H1 (cell line): Measurements from ENCODE around the gene BASP1. TPM values are rescaled to one million over a fixed set of nuclear protein-coding genes. Genes with fewer than 3 reads are reported as not detected.

Source experiments
- CTCF ChIA-PET: fragments of 300-600 bp; sonication (Branson Sonifier 250); formaldehyde crosslinking; loops from one replicate; lab custom pipeline; 2021; ENCODE audit not compliant: partially characterized antibody; lab: Charles Lee
- POLR2A ChIA-PET: fragments of 300-600 bp; sonication (Branson Sonifier 250); formaldehyde crosslinking; loops from one replicate; lab custom pipeline; 2021; ENCODE audit warnings: inconsistent platforms; ENCODE audit not compliant: partially characterized antibody; lab: Charles Lee
- DNase-seq, 2 experiments: peaks; one replicate each; pipeline versions ENCODE4 v3.0.0 to v3.0.0-alpha.2; 2010 to 2022; ENCODE audit warnings: low spot score in 2 of 2, low read depth in 1 of 2, mixed read lengths in 1 of 2
- FAIRE-seq: peaks from 2 replicates; lab custom pipeline; 2011; peaks lifted over from hg19 to GRCh38; lab: Jason Lieb, UNC
- H2AFZ ChIP-seq: 2 replicates; pipeline ENCODE4 v1.8.1; 2012; ENCODE audit warnings: low read length, inconsistent platforms
- H2AK5ac ChIP-seq: 2 replicates; pipeline ENCODE4 v1.6.1; 2013; ENCODE audit warnings: low read depth, low read length
- H2BK120ac ChIP-seq: replicated peaks from 2 replicates; pipeline ENCODE3; 2013; ENCODE audit warnings: low read depth, low read length, inconsistent platforms
- H2BK12ac ChIP-seq: 2 replicates; pipeline ENCODE4 v1.6.1; 2013; ENCODE audit warnings: low read depth, low read length
- H2BK15ac ChIP-seq: 2 replicates; pipeline ENCODE4 v1.6.1; 2013; ENCODE audit warnings: low read length
- H2BK20ac ChIP-seq: 2 replicates; pipeline ENCODE4 v1.6.1; 2013; ENCODE audit warnings: low read length
- H2BK5ac ChIP-seq: 2 replicates; pipeline ENCODE4 v1.6.1; 2013; ENCODE audit warnings: low read depth, low read length
- H3K14ac ChIP-seq: 2 replicates; pipeline ENCODE4 v1.6.1; 2013; ENCODE audit warnings: inconsistent platforms; ENCODE audit not compliant: insufficient read length
- H3K18ac ChIP-seq: 2 replicates; pipeline ENCODE4 v1.6.1; 2013; ENCODE audit warnings: low read length; ENCODE audit errors: extremely low read depth
- H3K23ac ChIP-seq: 2 replicates; pipeline ENCODE4 v1.6.1; 2013; ENCODE audit warnings: inconsistent platforms; ENCODE audit not compliant: insufficient read length
- H3K23me2 ChIP-seq: 2 replicates; pipeline ENCODE4 v1.6.1; 2013; ENCODE audit warnings: low read depth, low read length
- H3K27ac ChIP-seq: 2 replicates; pipeline ENCODE4 v1.6.1; 2011; ENCODE audit warnings: low read depth, low read length, inconsistent platforms
- H3K27me3 ChIP-seq, 4 experiments: replicated peaks in 1 of 4; 1 replicate in 1 of 4; 2 replicates in 3 of 4; pipeline versions ENCODE4 v1.6.1 to v1.8.1; 2011 to 2013; ENCODE audit warnings: low read length in 3 of 4, mild to moderate bottlenecking in 3 of 4, inconsistent platforms in 2 of 4, mixed read lengths in 2 of 4, moderate library complexity in 1 of 4; ENCODE audit not compliant: control insufficient read depth in 3 of 4, insufficient read depth in 3 of 4; ENCODE audit errors: extremely low read depth in 1 of 4
- H3K36me3 ChIP-seq, 4 experiments: 2 replicates each; pipeline versions ENCODE4 v1.6.1 to v1.8.1; 2011 to 2013; ENCODE audit warnings: mild to moderate bottlenecking in 4 of 4, low read length in 3 of 4, moderate library complexity in 2 of 4, control low read depth in 1 of 4, inconsistent platforms in 1 of 4; ENCODE audit not compliant: insufficient read depth in 4 of 4, control insufficient read depth in 2 of 4
- H3K4ac ChIP-seq: replicated peaks from 2 replicates; pipeline ENCODE3; 2013; ENCODE audit warnings: low read length, low read depth, mixed read lengths, inconsistent platforms; ENCODE audit not compliant: insufficient read length
- H3K4me1 ChIP-seq, 4 experiments: replicated peaks in 1 of 4; 1 replicate in 1 of 4; 2 replicates in 3 of 4; pipeline versions ENCODE4 v1.6.1 to v1.8.1; 2011 to 2013; ENCODE audit warnings: low read length in 3 of 4, inconsistent platforms in 2 of 4, mixed read lengths in 1 of 4; ENCODE audit not compliant: insufficient read depth in 4 of 4, control insufficient read depth in 3 of 4
- H3K4me2 ChIP-seq, 2 experiments: 2 replicates each; pipeline versions ENCODE4 v1.6.1 to v1.8.1; 2011 to 2013; ENCODE audit warnings: low read depth in 2 of 2, low read length in 2 of 2, control low read depth in 1 of 2, inconsistent platforms in 1 of 2, mild to moderate bottlenecking in 1 of 2; ENCODE audit not compliant: insufficient read depth in 1 of 2
- H3K4me3 ChIP-seq, 4 experiments: fragments of 200-600, 300-600 bp in 1 of 4; sonication (generic), shearing (Covaris generic), sonication (Bioruptor Twin) in 1 of 4; 2 replicates each; pipeline versions ENCODE4 v1.5.1 to v1.8.1; 2011 to 2016; ENCODE audit warnings: low read length in 4 of 4, low read depth in 3 of 4, control low read depth in 2 of 4, inconsistent platforms in 2 of 4, mild to moderate bottlenecking in 2 of 4, mixed read lengths in 1 of 4, moderate library complexity in 1 of 4; ENCODE audit not compliant: insufficient read depth in 2 of 4; ENCODE audit errors: extremely low read depth in 1 of 4
- H3K56ac ChIP-seq: replicated peaks from 2 replicates; pipeline ENCODE3; 2013; ENCODE audit warnings: low read depth, mild to moderate bottlenecking, mixed read lengths, low read length, inconsistent platforms; ENCODE audit not compliant: insufficient read length
- H3K79me1 ChIP-seq: 2 replicates; pipeline ENCODE4 v1.6.1; 2013; ENCODE audit warnings: low read depth, low read length, control low read depth
- H3K79me2 ChIP-seq, 2 experiments: 2 replicates each; pipeline versions ENCODE4 v1.6.1 to v1.8.1; 2012 to 2013; ENCODE audit warnings: low read length in 2 of 2, mild to moderate bottlenecking in 2 of 2, inconsistent platforms in 1 of 2; ENCODE audit not compliant: insufficient read depth in 2 of 2, control insufficient read depth in 1 of 2
- H3K9ac ChIP-seq, 4 experiments: replicated peaks in 1 of 4; 1 replicate in 1 of 4; 2 replicates in 3 of 4; pipeline versions ENCODE4 v1.6.1 to v1.8.1; 2011 to 2013; ENCODE audit warnings: low read depth in 3 of 4, low read length in 3 of 4, control low read depth in 2 of 4, mild to moderate bottlenecking in 2 of 4, moderate library complexity in 2 of 4, inconsistent platforms in 1 of 4; ENCODE audit errors: extremely low read depth in 1 of 4
- H3K9me3 ChIP-seq, 2 experiments: 2 replicates each; pipeline versions ENCODE4 v1.6.1 to v1.8.1; 2012 to 2013; ENCODE audit warnings: mild to moderate bottlenecking in 2 of 2, moderate library complexity in 2 of 2, control low read depth in 1 of 2, inconsistent platforms in 1 of 2, low read depth in 1 of 2, low read length in 1 of 2, mixed read lengths in 1 of 2; ENCODE audit not compliant: insufficient read depth in 2 of 2
- H4K20me1 ChIP-seq, 2 experiments: replicated peaks in 1 of 2; 2 replicates each; pipeline versions ENCODE3 to v1.8.1; 2011 to 2013; ENCODE audit warnings: inconsistent platforms in 2 of 2, low read length in 2 of 2, mild to moderate bottlenecking in 1 of 2; ENCODE audit not compliant: insufficient read depth in 2 of 2, control insufficient read depth in 1 of 2
- H4K5ac ChIP-seq: 2 replicates; pipeline ENCODE4 v1.6.1; 2013; ENCODE audit warnings: low read length, low read depth, mixed read lengths, inconsistent platforms; ENCODE audit not compliant: insufficient read length
- H4K8ac ChIP-seq: 2 replicates; pipeline ENCODE4 v1.8.0; 2013; ENCODE audit warnings: mild to moderate bottlenecking, moderate library complexity, low read length, inconsistent platforms; ENCODE audit not compliant: insufficient read depth; ENCODE audit errors: extremely low read depth
- H4K91ac ChIP-seq: replicated peaks from 2 replicates; pipeline ENCODE3; 2013; ENCODE audit warnings: low read length, mixed read lengths, inconsistent platforms; ENCODE audit not compliant: insufficient read length
- BCL11A ChIP-seq, 2 experiments: IDR thresholded peaks; one replicate each; pipeline ENCODE4 v1.6.1; 2011; ENCODE audit warnings: low read depth in 2 of 2, low read length in 2 of 2, mild to moderate bottlenecking in 2 of 2
- CHD1 ChIP-seq: IDR thresholded peaks from 2 replicates; pipeline ENCODE4 v1.6.1; 2012; ENCODE audit warnings: low read depth, low read length, improper control_type of control experiment
- CTBP2 ChIP-seq: IDR thresholded peaks from 2 replicates; pipeline ENCODE4 v1.7.0; 2011; ENCODE audit warnings: borderline replicate concordance, mild to moderate bottlenecking, moderate library complexity, mixed read lengths, low read length; ENCODE audit not compliant: insufficient read depth, insufficient read length
- JUN ChIP-seq: IDR thresholded peaks from 2 replicates; pipeline ENCODE4 v1.6.1; 2011; ENCODE audit warnings: low read depth, mild to moderate bottlenecking, improper control_type of control experiment, low read length
- POU5F1 ChIP-seq: IDR thresholded peaks from 2 replicates; pipeline ENCODE4 v1.6.1; 2011; ENCODE audit warnings: low read depth, mild to moderate bottlenecking, low read length, moderate library complexity
- TAF1 ChIP-seq: IDR thresholded peaks from 2 replicates; pipeline ENCODE4 v1.6.1; 2011; ENCODE audit warnings: mild to moderate bottlenecking, low read depth, low read length
- WGBS, 2 experiments: shearing (Covaris generic) in 1 of 2; methylation state at CpG; one replicate each; pipeline versions ENCODE4 v1.1.6 to v1.1.7; 2013 to 2015; ENCODE audit warnings: low lambda C conversion rate in 2 of 2, mixed read lengths in 2 of 2, inconsistent platforms in 1 of 2, low coverage in 1 of 2, missing lambda C conversion rate in 1 of 2; ENCODE audit not compliant: insufficient replicate concordance in 2 of 2, insufficient coverage in 1 of 2, insufficient read length in 1 of 2; ENCODE audit errors: extremely low coverage in 1 of 2, missing lambda C conversion rate in 1 of 2; 5-methylcytosine and 5-hydroxymethylcytosine counted together
- polyA plus RNA-seq, 7 experiments: library from polyadenylated mRNA; depleted of rRNA in 3 of 7; stranded (reverse) in 5 of 7; unstranded in 2 of 7; fragments of >200 nt in 5 of 7; fragments of 200-250 nt in 2 of 7; gene quantifications; 1 replicate in 5 of 7; 2 replicates in 1 of 7; 4 replicates in 1 of 7; pipeline versions ENCODE4 v1.2.1 to v1.2.3, GENCODE V29; 2011 to 2013; ENCODE audit warnings: missing spikeins in 2 of 7, mixed read lengths in 2 of 7
- total RNA-seq: library from RNA; stranded (reverse); fragmentation: NEBNext Ultra II Directional; extraction: Animal tissue kit (Norgen Biotek cat#: 25700); gene quantifications from 2 replicates; pipeline ENCODE4 v1.2.1, GENCODE V29; 2021
- TF ChIP-seq, protein P1 (sequence below): IDR thresholded peaks from 2 replicates; pipeline ENCODE4 v1.6.1; 2012; ENCODE audit warnings: inconsistent platforms

Gene BASP1
- total and polyA plus RNA-seq, 2 of the 8 experiments (the other 6 are each of a cell fraction or from before 2014, with no cell fraction given), result 95.2 to 104 TPM

DNA sequence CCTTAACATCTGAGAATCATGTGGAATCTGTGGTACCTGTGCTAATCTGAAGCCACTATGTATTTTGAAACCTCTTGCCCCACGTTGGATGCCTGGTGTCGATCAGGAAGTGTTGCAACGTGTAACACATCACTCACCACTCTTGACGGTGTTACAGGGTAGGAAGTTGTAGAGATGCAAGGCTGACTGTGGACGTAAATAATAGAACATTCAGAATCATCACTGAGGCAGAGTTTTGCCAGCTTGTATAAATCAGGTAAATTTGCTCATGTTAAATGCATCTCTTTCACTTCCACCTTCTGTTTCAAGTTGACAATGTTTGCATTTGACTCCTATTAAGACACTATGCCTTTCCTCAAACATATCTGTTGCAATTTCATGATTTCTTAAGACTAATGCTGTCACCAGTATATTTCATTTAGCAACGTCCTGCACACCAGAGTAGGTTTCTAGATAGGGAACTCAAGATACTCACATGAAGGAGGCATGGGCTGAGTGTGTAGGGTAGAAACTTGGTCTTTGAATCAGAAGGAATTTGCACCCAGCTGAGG lies 38.1 kb downstream of the BASP1 start:
- ChIA-PET CTCF (interaction anchor here (0.7 to 1.0 kb wide), 2 partner anchors 60 to 169 kb away, joined by 4 to 5 read pairs; no protein-coding TSS in a partner anchor), POLR2A (no interaction called here)
- peaks cover 5 to 6% of the 10 kb centered on the region in 2 experiments for H4K20me1 ChIP-seq
- TF ChIP-seq CHD1 (no peak), CTBP2 (no peak), JUN (no peak), BCL11A (IDR thresholded peaks at IDR 0.05; ENCODE audit: low read depth in 2 of 2, low read length in 2 of 2) (no peak), POU5F1 (no peak), TAF1 (no peak)
- TF ChIP-seq, protein P1, sequence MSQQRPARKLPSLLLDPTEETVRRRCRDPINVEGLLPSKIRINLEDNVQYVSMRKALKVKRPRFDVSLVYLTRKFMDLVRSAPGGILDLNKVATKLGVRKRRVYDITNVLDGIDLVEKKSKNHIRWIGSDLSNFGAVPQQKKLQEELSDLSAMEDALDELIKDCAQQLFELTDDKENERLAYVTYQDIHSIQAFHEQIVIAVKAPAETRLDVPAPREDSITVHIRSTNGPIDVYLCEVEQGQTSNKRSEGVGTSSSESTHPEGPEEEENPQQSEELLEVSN, result no peak

More for the DNA sequence above, 38.1 kb downstream of the BASP1 start:
- Histone ChIP-seq H3K4me3 (no peak overlapping the region), H3K27ac (no peak overlapping the region), H3K36me3 (peaks cover 0 to 35% (median 9%) of the 10 kb centered on the region in 4 experiments; a peak in 5 of 8 replicates), H4K5ac (no peak overlapping the region), H3K4me2 (no peak overlapping the region), H3K4me1 (peaks cover 0 to 3% (median 1%) of the 10 kb centered on the region in 4 experiments; a peak in 2 of 7 replicates), H2BK20ac (no peak overlapping the region), H4K91ac (no peak overlapping the region), H3K14ac (no peak overlapping the region), H3K79me2 (peaks cover 0 to 96% of the 10 kb centered on the region in 2 experiments; a peak in 3 of 4 replicates), H3K23ac (no peak overlapping the region), H4K8ac (no peak overlapping the region), H3K4ac (no peak overlapping the region), H2AK5ac (no peak overlapping the region), H3K27me3 (no peaks in the 10 kb centered on the region), H2AFZ (no peak overlapping the region), H2BK120ac (no peak overlapping the region), H2BK15ac (no peak overlapping the region), H3K23me2 (no peaks in the 10 kb centered on the region), H3K18ac (no peak overlapping the region), H3K9me3 (peaks cover 4 to 6% of the 10 kb centered on the region in 2 experiments; a peak in 2 of 4 replicates), H3K79me1 (peaks cover 5% of the 10 kb centered on the region; the same call in 1 of the 2 replicates), H3K56ac (no peak overlapping the region), H2BK5ac (no peak overlapping the region), H3K9ac (no peak overlapping the region), H2BK12ac (no peak overlapping the region)
- FAIRE-seq (no peak), DNase-seq (no peak)
- WGBS, 2 experiments, result 89% methylated on average over 6 of the region's 6 CpGs; no CpG with 5 or more reads in 1 of the 2 experiments
